GM12878 (cell line): ENCODE data around the gene PIK3C3.

Source experiments
- CTCF ChIP-seq, 3 experiments: IDR thresholded peaks in 2 of 3; conservative IDR thresholded peaks in 1 of 3; 2 replicates each; pipeline ENCODE4 v1.5.1; 2011; ENCODE audit warnings: low read depth in 3 of 3, low read length in 3 of 3, mild to moderate bottlenecking in 3 of 3, control low read depth in 2 of 3, moderate library complexity in 2 of 3, inconsistent platforms in 1 of 3, mixed read lengths in 1 of 3; ENCODE audit not compliant: control insufficient read depth in 2 of 3, insufficient read depth in 1 of 3; ENCODE audit errors: extremely low read depth in 1 of 3
- NR2C1 ChIP-seq: fragments of 450-650 bp; IDR thresholded peaks from 2 replicates; pipeline ENCODE4 v1.6.1; 2017; ENCODE audit warnings: antibody characterized with exemption, mild to moderate bottlenecking, moderate library complexity
- POLR2A ChIP-seq: IDR thresholded peaks from 2 replicates; pipeline ENCODE4 v1.6.1; 2011; ENCODE audit warnings: low read depth, mild to moderate bottlenecking, low read length
- SMC3 ChIP-seq: IDR thresholded peaks from 2 replicates; pipeline ENCODE4 v1.6.1; 2011; ENCODE audit warnings: low read length, improper control_type of control experiment, borderline replicate concordance
- ZBTB33 ChIP-seq: fragments of 450-650 bp; IDR thresholded peaks from 2 replicates; pipeline ENCODE4 v1.6.1; 2017; ENCODE audit warnings: mild to moderate bottlenecking

- TF ChIP-seq ZBTB33 = no peak
- no peak for TF ChIP-seq NR2C1
- no peak for TF ChIP-seq SMC3
- TF ChIP-seq POLR2A = no peak
- no peak for TF ChIP-seq CTCF (IDR thresholded peaks at IDR 0.05 in 2 of 3, conservative IDR thresholded peaks at IDR 0.05 in 1 of 3; ENCODE audit: control insufficient read depth in 2 of 3, extremely low read depth in 1 of 3, insufficient read depth in 1 of 3, low read depth in 3 of 3, low read length in 3 of 3)
These were observed 44.7 kb downstream of the PIK3C3 start for GRCh38 chr18:41999751-42000150.
